Jurkat, Clone E6-1 (cell line): Measurements from ENCODE around the gene ABCC10.
A peak's percentile ranks its signal among the peaks of the same experiment; 100 is the strongest.
"Not testable (repeated sequence)": the region's sequence is repeated elsewhere in the genome, so short reads cannot be mapped to it uniquely, and the experiment has no call there.

ENCODE experiments used
- DNase-seq: peaks from one replicate; pipeline ENCODE4 v3.0.0-alpha.2; 2011; ENCODE audit warnings: low read depth, low spot score
- H3K4me3 ChIP-seq: 2 replicates; pipeline ENCODE4 v1.5.1; 2011; ENCODE audit warnings: mild to moderate bottlenecking, low read length, control low read depth, moderate library complexity

Gene ABCC10

GRCh38 chr6:43459535-43459934 lies 32.2 kb downstream of the ABCC10 start:
- DNase-seq: no peak
- no peak overlapping the region for H3K4me3 ChIP-seq

DNA sequence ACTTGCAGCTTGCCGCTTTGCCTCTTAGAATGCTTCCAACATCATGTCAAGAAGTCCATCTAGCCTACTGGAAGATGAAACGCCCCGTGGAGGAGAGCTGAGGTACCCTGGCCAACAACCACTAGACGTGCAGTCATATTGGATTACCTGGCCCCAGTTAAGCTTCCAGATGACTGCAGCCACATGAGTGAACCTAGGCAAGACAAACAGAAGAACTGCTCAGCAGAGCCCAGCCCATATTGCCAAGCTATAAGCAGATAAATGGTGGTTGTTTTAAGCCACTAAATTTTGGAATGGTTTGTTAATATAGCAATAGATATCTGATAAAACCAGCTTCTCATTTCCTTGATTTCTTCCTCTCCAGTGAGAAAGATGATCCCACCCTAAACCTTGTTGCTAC lies 32.7 kb downstream of the ABCC10 start:
- H3K4me3 ChIP-seq: no peak overlapping the region
- no peak for DNase-seq

GRCh38 chr6:43461936-43462335 lies 34.6 kb downstream of the ABCC10 start:
- no peak overlapping the region for H3K4me3 ChIP-seq
- DNase-seq: no peak

- H3K4me3 ChIP-seq: no peak overlapping the region
- no peak for DNase-seq
Observed at GRCh38 chr6:43464337-43464736, 37.0 kb downstream of the ABCC10 start.

DNA sequence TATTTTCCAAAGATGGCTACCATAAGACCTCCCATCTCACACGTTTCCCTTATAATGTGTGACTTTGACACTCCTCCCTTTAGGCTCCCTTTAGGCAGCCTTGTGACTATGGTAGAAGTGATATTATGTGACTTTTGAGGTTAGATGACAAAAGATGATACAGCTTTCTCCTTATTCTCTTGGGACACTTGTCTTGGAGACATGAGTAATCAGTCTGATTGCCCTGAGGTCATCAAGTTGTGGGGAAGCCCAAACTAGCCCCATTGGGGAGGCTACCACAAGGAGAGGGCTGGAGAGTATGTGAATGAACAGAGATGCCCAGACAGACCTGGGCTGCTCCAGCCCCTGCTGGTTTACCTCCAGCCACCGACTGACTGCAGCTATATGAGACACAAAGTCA lies 38.6 kb downstream of the ABCC10 start:
- H3K4me3 ChIP-seq: no peak overlapping the region
- no peak for DNase-seq

- DNase-seq: not testable (repeated sequence)
Observed at GRCh38 chr6:43467265-43467664, 39.9 kb downstream of the ABCC10 start.

GRCh38 chr6:43467752-43468151 lies 40.4 kb downstream of the ABCC10 start:
- DNase-seq: no peak
- H3K4me3 ChIP-seq: no peak overlapping the region

More at GRCh38 chr6:43467265-43467664, 39.9 kb downstream of the ABCC10 start:
- H3K4me3 ChIP-seq: not testable (repeated sequence)

DNA sequence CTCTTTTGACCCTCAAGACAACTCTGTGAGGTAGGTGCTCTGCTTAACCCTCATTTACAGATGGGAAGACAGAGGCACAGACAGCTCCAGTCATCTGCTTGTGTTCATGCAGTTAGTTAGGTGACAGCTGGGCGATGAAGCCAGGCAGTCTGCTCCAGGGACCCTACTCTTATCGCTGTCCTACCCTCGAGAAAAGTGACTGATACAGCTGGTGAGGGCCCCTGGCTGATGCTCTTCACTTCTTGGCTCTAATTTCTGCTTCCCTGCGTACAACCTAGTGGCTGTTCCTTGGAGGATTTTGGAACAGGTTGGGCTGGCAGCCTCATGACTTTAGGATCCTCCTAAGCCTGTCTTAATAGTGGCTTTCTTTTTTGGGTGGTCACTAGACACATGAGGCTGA lies 40.9 kb downstream of the ABCC10 start:
- DNase-seq: no peak
- no peak overlapping the region for H3K4me3 ChIP-seq

DNA sequence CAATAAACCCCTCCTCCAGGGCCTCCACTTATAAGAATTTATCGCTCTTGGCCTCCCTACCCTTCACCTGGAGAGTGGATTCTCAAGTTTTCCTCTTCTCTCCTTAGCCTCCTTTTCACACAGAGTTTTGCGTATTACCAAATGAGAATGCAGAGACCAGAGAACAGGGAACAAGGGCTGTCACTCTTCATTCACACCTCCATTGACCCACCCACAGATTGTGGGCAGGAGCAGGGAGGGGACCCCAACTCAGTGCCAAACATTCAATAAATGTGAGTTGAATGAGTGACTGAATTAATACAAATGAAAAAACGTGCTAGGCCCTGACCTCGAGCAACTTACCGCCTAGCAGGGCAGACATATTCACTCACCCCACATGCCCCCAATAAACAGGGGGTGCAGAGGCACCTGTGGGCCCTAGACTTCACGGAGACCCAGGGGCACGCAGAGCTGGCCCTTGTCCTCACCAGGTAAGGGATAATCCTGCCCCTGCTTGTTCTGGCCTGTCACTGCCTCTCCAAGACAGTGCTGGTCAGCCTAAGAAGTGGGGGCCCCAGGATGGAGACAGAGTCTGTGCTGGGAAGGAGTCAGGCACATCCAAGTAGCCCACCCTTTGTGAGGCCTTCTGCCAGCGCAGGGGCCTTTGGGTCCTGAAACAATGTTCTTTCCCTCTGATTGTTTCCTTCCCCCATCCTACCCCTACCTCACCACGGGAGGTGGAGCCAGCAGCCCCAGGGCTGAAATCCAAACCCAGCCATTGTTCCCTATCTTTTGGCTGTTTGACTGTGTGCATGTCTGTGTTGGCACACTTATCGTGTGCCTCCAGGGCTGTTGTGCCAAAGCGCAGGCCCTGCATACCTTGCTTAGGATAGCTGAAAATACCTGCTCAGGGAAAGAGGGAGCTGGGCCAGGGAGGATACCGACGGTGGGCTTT lies 41.7 kb downstream of the ABCC10 start:
- no peak for DNase-seq

DNA sequence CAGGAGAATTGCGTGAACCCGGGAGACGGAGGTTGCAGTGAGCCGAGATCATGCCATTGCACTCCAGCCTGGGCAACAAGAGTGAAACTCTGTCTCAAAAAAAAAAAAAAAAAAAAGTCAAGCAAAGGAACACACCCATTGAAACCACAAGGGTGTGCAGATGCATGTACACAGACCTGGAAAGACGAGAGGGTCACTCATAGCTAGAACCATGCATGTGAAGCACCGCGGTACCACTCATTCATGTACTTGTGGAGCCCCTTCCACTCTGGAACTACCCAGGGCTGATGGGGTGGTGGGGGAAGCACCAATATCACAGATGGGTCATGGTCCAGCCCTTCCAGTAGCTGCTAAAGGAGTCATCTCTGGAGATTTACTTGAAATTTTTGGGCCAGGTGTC lies 42.6 kb downstream of the ABCC10 start:
- DNase-seq: no peak
- no peak overlapping the region for H3K4me3 ChIP-seq

More for the DNA sequence above, 41.7 kb downstream of the ABCC10 start:
- H3K4me3 ChIP-seq: no peak overlapping the region

DNA sequence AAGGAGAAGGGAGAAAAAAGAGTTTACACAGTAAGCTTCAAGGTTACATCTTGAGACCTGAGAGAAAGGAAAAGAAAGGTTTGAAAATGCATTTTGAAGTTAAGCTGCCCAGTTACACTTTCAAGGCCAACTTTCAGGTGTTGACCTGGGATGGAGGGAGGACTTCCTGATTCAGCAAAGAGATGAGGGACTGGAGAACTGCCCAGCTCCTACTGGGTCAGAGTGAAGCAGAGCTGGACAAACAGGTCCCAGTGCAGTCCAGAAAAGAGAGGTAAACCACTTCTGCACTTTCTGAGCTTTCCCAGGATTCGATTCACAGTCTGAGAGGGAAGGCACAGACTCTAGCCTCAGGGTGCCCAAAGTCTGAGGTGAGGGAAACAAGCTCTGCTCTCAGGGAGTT lies 44.1 kb downstream of the ABCC10 start:
- DNase-seq: no peak
- H3K4me3 ChIP-seq: no peak overlapping the region

GRCh38 chr6:43472515-43472914 lies 45.2 kb downstream of the ABCC10 start:
- no peak overlapping the region for H3K4me3 ChIP-seq
- DNase-seq: no peak

DNA sequence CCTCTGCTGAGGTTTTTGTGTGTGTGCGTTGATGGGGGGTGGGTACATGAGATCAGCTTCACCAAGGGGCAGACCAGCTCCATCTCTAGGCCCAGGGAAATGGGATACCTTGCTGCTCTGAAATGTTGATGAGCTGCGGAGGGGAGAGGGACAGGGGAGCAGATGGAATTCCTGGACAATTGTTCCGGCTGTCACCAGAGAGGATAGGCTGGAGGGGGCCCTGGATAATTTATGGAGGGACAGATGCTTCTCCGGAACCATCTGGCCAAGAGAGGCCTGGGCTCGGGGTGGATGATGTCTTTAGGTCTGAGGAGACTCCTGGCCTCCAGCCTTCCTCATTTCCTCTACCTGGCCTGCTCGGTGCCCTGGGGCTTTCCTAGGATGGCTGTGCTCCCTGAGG lies 48.2 kb downstream of the ABCC10 start:
- no peak for DNase-seq

DNA sequence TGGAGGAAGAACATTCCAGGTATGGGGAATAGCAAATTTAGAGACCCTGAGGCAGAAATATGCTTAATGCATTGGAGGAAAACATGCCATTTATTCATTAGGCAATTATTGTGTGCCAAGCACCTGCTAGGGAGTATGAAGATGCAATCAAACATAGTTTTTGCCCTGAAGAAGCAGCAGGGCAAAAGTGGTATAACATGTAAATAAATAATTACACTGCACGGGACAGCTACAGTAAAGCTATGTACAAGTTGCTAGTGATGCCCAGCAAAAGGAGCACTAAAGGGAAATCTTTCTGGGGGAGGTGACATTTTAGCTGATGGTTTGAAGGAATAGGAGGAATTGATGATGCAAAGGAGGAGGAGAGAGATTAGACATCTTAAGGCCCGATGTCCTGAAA lies 49.4 kb downstream of the ABCC10 start:
- DNase-seq: no peak
- peak overlapping the region; percentile 80 for H3K4me3 ChIP-seq

More for the DNA sequence above, 48.2 kb downstream of the ABCC10 start:
- no peak overlapping the region for H3K4me3 ChIP-seq

DNA sequence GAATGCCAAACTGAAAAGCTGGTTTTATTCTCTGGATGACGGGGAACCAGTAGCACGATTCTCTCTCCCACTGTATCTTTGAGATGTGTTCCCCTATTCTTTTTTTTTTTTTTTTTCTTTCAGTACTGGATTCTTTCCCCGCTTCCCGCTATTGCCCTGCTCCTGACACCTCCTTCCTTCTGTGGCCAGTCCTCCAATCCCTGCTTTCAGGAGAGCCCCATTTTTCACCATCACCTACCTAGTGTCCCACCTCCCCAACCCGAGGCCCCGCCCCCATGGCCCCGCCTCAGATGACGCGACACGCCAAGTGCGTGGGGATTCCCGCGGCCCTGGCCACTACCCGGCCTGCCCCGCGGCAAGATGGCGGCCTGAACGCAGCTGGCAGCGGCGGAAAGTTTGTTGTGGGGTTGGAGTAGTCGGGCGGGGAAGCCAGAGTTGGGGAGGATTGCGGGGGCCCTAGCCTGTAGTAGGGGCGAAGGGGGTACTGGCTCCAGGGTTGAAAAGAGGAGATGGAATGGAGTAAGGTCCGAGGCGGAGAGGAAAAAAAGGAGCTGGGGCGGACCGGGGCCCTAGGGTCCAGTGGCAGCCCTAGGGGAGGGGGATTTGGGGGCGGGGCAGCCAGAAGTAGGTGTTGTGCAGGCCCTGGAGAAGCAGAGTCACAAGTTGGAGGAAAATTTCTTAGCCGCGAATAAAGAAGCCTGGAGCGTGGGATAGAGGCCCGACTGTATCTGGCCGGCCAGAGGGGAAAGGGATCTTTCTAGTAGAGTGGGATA lies 50.1 kb downstream of the ABCC10 start, which contains the start of gene TJAP1:
TJAP1 (plus strand) TSS at position 336 of the 773 bp plus-strand sequence. CDS start 21,432 bp downstream, outside the sequence.
- peak; percentile 67 for DNase-seq
- peak within 1 kb of the TSS; percentile 80 for H3K4me3 ChIP-seq

DNA sequence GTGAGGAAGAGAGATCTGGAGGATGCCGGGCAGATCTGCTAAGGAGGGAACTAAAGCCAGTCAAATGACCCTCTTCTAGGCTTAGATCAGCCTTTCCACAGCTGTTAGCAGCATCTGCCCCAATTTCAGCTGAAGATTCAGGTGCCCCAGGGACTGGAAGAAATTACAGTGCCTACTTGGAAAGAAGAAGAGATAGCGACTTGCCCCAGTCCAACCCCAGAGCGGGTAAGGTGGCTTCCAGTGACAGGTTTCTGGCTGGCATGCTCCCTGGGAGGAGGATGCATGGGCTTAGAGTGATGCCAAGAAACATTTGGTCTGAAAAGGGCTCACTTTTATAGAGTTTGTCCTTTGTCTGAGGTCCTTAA lies 50.6 kb downstream of the ABCC10 start:
- DNase-seq: no peak
- H3K4me3 ChIP-seq: peak overlapping the region; percentile 80

- DNase-seq: no peak
- no peak overlapping the region for H3K4me3 ChIP-seq
Observed at GRCh38 chr6:43481075-43481474, 53.7 kb downstream of the ABCC10 start.

DNA sequence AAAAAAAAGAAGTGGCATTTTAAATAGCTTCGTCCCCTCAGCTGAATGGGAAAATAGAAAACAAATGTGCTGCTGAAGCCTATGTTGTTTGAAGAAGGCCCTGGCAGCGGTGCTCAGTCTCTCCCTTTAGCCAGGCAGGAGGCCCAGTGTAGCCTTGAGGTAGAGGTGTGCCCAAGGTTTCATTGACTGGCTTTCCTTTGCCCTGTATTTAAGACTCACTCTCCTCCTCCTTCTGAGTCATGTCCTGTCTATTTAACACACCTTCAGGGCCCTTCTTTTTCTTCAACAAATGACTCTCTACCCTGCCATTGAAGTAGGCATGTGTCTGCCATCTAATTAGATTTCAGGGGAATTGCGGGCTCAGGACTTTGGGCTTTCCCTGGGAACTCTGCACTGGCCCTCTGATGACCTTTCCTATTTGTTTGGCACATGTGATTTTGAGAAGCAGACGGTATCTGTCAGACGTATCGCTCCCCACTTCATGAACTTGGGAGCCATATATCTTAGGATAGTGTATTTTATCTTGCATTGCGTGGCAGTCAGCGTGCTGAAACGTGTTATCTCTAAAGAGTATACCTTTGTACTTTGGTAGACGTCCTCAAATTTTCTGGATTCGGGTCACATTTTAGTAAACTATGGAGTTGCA lies 54.4 kb downstream of the ABCC10 start:
- no peak for DNase-seq
- H3K4me3 ChIP-seq: no peak overlapping the region

DNA sequence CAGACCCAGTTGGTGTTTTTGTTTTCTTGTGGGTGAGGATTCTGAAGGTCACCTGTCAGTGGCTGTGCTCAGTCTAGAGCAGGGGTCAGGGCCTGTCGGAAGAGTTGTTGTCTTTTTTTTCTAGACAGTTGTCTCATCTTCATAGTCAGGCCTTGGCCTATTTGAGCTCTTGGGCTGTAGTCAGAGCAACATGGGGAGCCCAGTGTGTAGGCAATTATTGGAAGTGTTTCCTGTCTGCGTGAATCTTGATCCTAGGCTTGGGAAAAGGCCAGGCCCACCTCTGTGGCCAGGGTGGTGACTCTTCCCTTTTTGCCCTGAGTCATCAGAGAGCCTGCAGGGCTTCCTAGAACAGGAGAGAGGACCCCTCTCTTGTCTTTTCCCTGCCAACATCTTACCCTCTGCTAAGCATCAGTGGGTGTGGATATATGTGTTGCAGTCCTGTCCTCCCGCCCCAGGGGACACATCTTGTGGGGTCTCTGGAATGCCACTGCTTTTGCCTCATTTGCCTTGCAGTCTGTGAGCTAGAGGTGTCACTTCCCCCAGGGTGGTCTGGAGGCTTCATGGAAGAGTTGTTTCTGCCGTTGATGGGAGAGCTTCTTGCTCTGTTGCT lies 61.4 kb downstream of the ABCC10 start:
- no peak for DNase-seq

More for the DNA sequence above, 61.4 kb downstream of the ABCC10 start:
- H3K4me3 ChIP-seq: no peak overlapping the region
